Endothelial cell of umbilical vein (primary cell): Measurements from ENCODE around the gene CLEC2L. TPM values are rescaled to one million over a fixed set of nuclear protein-coding genes. Genes with fewer than 3 reads are reported as not detected.

Source experiments
- BruUV-seq: library from RNA; stranded (reverse); fragments of 400-500 nt; replicated peaks from 2 replicates; lab custom pipeline; 2021; lab: Mats Ljungman, UMichigan
- CTCF ChIA-PET: fragments of 300-600, 350-600 bp; sonication (Branson Sonifier 250); formaldehyde crosslinking; loops from one replicate; lab custom pipeline; 2021; ENCODE audit warnings: antibody characterized with exemption, inconsistent platforms; lab: Charles Lee
- POLR2A ChIA-PET: fragments of 300-600, 350-600 bp; sonication (Branson Sonifier 250); formaldehyde crosslinking; loops from one replicate; lab custom pipeline; 2021; ENCODE audit warnings: antibody characterized with exemption, inconsistent platforms; lab: Charles Lee
- DNase-seq: peaks from one replicate; pipeline ENCODE4 v3.0.0-alpha.2; 2011; ENCODE audit warnings: low read depth, low spot score
- FAIRE-seq: peaks from 2 replicates; lab custom pipeline; 2011; peaks lifted over from hg19 to GRCh38; lab: Jason Lieb, UNC
- H2AFZ ChIP-seq: 2 replicates; pipeline ENCODE4 v1.6.0; 2012; ENCODE audit warnings: low read depth, low read length, control low read depth, inconsistent platforms
- H3K27ac ChIP-seq: 2 replicates; pipeline ENCODE4 v1.5.1; 2011; ENCODE audit warnings: low read depth, mild to moderate bottlenecking, control low read depth, low read length, moderate library complexity; ENCODE audit not compliant: insufficient read depth
- H3K27me3 ChIP-seq, 2 experiments: 2 replicates each; pipeline versions ENCODE4 v1.6.0 to v1.6.1; 2011; ENCODE audit warnings: low read length in 2 of 2, mixed read lengths in 1 of 2; ENCODE audit not compliant: control insufficient read depth in 2 of 2, insufficient read depth in 2 of 2
- H3K36me3 ChIP-seq, 2 experiments: 2 replicates in 1 of 2; 3 replicates in 1 of 2; pipeline ENCODE4 v1.5.1; 2011; ENCODE audit warnings: low read length in 2 of 2, mild to moderate bottlenecking in 1 of 2, moderate library complexity in 1 of 2; ENCODE audit not compliant: control insufficient read depth in 2 of 2, insufficient read depth in 2 of 2; ENCODE audit errors: extremely low read depth in 1 of 2
- H3K4me1 ChIP-seq: 3 replicates; pipeline ENCODE4 v1.5.1; 2011; ENCODE audit warnings: mild to moderate bottlenecking, low read length; ENCODE audit not compliant: control insufficient read depth, insufficient read depth; ENCODE audit errors: extremely low read depth
- H3K4me2 ChIP-seq: 2 replicates; pipeline ENCODE4 v1.6.1; 2011; ENCODE audit warnings: low read length, control low read depth, mixed read lengths; ENCODE audit not compliant: insufficient read depth
- H3K4me3 ChIP-seq, 3 experiments: fragments of 200-600 bp in 1 of 3; sonication (generic), shearing (Covaris generic) in 1 of 3; replicated peaks in 1 of 3; 2 replicates each; pipeline ENCODE4 v1.5.1; 2011 to 2016; ENCODE audit warnings: control low read depth in 3 of 3, low read length in 3 of 3, mild to moderate bottlenecking in 2 of 3, inconsistent platforms in 1 of 3, low read depth in 1 of 3, moderate library complexity in 1 of 3; ENCODE audit not compliant: insufficient read depth in 1 of 3
- H3K79me2 ChIP-seq: 2 replicates; pipeline ENCODE4 v1.6.0; 2012; ENCODE audit warnings: low read length, inconsistent platforms; ENCODE audit not compliant: control insufficient read depth, insufficient read depth
- H3K9ac ChIP-seq: replicated peaks from 2 replicates; pipeline ENCODE3; 2011; ENCODE audit warnings: low read length, control low read depth; ENCODE audit not compliant: insufficient read depth; ENCODE audit errors: extremely low read depth
- H3K9me1 ChIP-seq: replicated peaks from 3 replicates; pipeline ENCODE4 v1.6.0; 2011; ENCODE audit warnings: mild to moderate bottlenecking, low read length; ENCODE audit not compliant: control insufficient read depth, insufficient read depth; ENCODE audit errors: extremely low read depth
- H3K9me3 ChIP-seq: replicated peaks from 2 replicates; pipeline ENCODE4 v1.5.1; 2012; ENCODE audit warnings: low read length, inconsistent platforms; ENCODE audit not compliant: control insufficient read depth, insufficient read depth
- H4K20me1 ChIP-seq: replicated peaks from 2 replicates; pipeline ENCODE3; 2011; ENCODE audit warnings: mild to moderate bottlenecking, low read length; ENCODE audit not compliant: control insufficient read depth, insufficient read depth; ENCODE audit errors: extremely low read depth
- EZH2 ChIP-seq: IDR thresholded peaks from 2 replicates; pipeline ENCODE4 v1.6.1; 2012; ENCODE audit warnings: borderline replicate concordance, low read depth, mild to moderate bottlenecking, moderate library complexity, low read length, inconsistent platforms; ENCODE audit not compliant: severe bottlenecking
- FOS ChIP-seq: IDR thresholded peaks from 2 replicates; pipeline ENCODE4 v1.6.1; 2011; ENCODE audit warnings: mild to moderate bottlenecking, low read length, moderate library complexity, borderline replicate concordance; ENCODE audit not compliant: insufficient read depth
- GATA2 ChIP-seq: IDR thresholded peaks from 2 replicates; pipeline ENCODE4 v1.7.0; 2011; ENCODE audit warnings: low read depth, mild to moderate bottlenecking, moderate library complexity, mixed read lengths, low read length; ENCODE audit not compliant: insufficient read length, insufficient read depth
- JUN ChIP-seq: IDR thresholded peaks from 2 replicates; pipeline ENCODE4 v1.6.1; 2011; ENCODE audit warnings: borderline replicate concordance, low read depth; ENCODE audit not compliant: insufficient read length, insufficient read depth
- MAX ChIP-seq: IDR thresholded peaks from 2 replicates; pipeline ENCODE4 v1.6.1; 2011; ENCODE audit not compliant: insufficient read depth, insufficient read length
- MYC ChIP-seq: IDR thresholded peaks from one replicate; pipeline ENCODE4 v1.6.1; 2011; ENCODE audit warnings: mild to moderate bottlenecking, low read depth, low read length
- POLR2A ChIP-seq: IDR thresholded peaks from 2 replicates; pipeline ENCODE4 v1.6.1; 2012; ENCODE audit warnings: low read depth, mild to moderate bottlenecking, control low read depth, low read length
- POLR2AphosphoS5 ChIP-seq: IDR thresholded peaks from 2 replicates; pipeline ENCODE4 v1.6.1; 2012; ENCODE audit warnings: low read depth, mild to moderate bottlenecking, control low read depth, low read length, moderate library complexity; ENCODE audit not compliant: insufficient read depth
- dilution Hi-C: fragments of 300-500 bp; cut with MboI; formaldehyde crosslinking; loops from one replicate; pipeline ENCODE4 v1.15.0; 2019; ENCODE audit warnings: low sequenced_read_pairs; ENCODE audit not compliant: extremely low pct_ligation_motif_present
- intact Hi-C: fragments of 100-400 bp; cut with micrococcal nuclease; formaldehyde crosslinking; loops from one replicate; pipeline ENCODE4 v1.10.0; 2022
- polyA plus RNA-seq, 4 experiments: library from polyadenylated mRNA; depleted of rRNA in 3 of 4; stranded (reverse) in 3 of 4; unstranded in 1 of 4; fragments of >200 nt; gene quantifications; 2 replicates each; pipeline versions ENCODE4 v1.2.1 to v1.2.3, GENCODE V29; 2011 to 2012; ENCODE audit warnings: missing spikeins in 1 of 4
- total RNA-seq: library from RNA; stranded (reverse); gene quantifications from 2 replicates; pipeline ENCODE4 v1.2.3, GENCODE V29; 2021
- TF ChIP-seq, protein P1 (sequence below), 2 donors: IDR thresholded peaks; 1 replicate in 1 of 2; 2 replicates in 1 of 2; pipeline ENCODE4 v1.5.1; 2011; ENCODE audit warnings: low read length in 2 of 2, mild to moderate bottlenecking in 2 of 2, moderate library complexity in 2 of 2, control low read depth in 1 of 2, inconsistent platforms in 1 of 2, low read depth in 1 of 2; ENCODE audit not compliant: insufficient read depth in 1 of 2; ENCODE audit errors: extremely low read depth in 1 of 2

The CLEC2L gene
- total and polyA plus RNA-seq, 2 donors (not counting 3 experiments of a cell fraction or from before 2014, with no cell fraction given): not detected

DNA sequence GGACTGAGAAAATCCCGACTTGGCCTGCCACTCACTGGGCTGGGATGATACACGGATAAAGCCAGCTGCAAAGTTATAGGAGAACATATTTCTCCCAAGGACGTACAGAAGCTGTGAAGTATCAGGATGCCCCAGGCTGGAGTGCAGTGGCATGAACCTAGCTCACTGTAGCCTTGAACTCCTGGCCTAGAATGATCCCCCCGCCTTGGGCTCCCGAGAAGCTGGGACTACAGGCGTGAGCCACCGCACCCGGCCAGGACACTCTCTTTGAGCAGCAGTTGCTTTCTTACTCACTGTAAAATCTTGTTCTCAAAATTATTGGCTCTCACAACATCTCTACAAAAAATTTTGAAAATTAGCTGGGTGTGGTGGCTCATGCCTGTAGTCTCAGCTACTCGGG, 50.4 kb downstream of the CLEC2L start:
- ChIA-PET POLR2A (interaction anchor here (0.6 to 0.7 kb wide), 3 partner anchors 44 to 1008 kb away, joined by 4 read pairs; no protein-coding TSS in a partner anchor), CTCF (interaction anchor here (0.8 kb wide), 1 partner anchor 28 kb away, joined by 3 read pairs; no protein-coding TSS in a partner anchor)
- dilution Hi-C loops (no loop called here), intact Hi-C loops (no loop called here)
- TF ChIP-seq POLR2A (no peak), POLR2AphosphoS5 (no peak), JUN (no peak), GATA2 (no peak), EZH2 (no peak), MYC (no peak)
- no peaks in the 10 kb centered on the region for H3K27me3 ChIP-seq
- no peaks in the 10 kb centered on the region for H3K79me2 ChIP-seq
- DNase-seq (no peak), FAIRE-seq (no peak)
- no peaks in the 10 kb centered on the region for H4K20me1 ChIP-seq
- H3K9me3 ChIP-seq: no peaks in the 10 kb centered on the region
- H3K36me3 ChIP-seq: peaks cover 0 to 9% of the 10 kb centered on the region in 2 experiments
- no peaks in the 10 kb centered on the region for H3K9me1 ChIP-seq
- H3K27ac ChIP-seq: no peak overlapping the region
- no peak overlapping the region for H3K4me3 ChIP-seq
- no peak overlapping the region for H3K9ac ChIP-seq
- H2AFZ ChIP-seq: no peak overlapping the region
- no peaks in the 10 kb centered on the region for H3K4me1 ChIP-seq
- no TSS peak for BruUV-seq
- H3K4me2 ChIP-seq: no peak overlapping the region

GRCh38 chr7:139574618-139575337, 51.3 kb downstream of the CLEC2L start:
- FAIRE-seq (no peak), DNase-seq (no peak)
- Histone ChIP-seq H3K4me2 (no peak overlapping the region), H3K4me1 (no peaks in the 10 kb centered on the region), H3K79me2 (no peaks in the 10 kb centered on the region), H3K9me1 (no peaks in the 10 kb centered on the region), H3K9ac (no peak overlapping the region), H4K20me1 (no peaks in the 10 kb centered on the region), H3K4me3 (no peak overlapping the region), H3K9me3 (no peaks in the 10 kb centered on the region), H3K27ac (no peak overlapping the region), H3K36me3 (peaks cover 0 to 6% of the 10 kb centered on the region in 2 experiments), H2AFZ (no peak overlapping the region), H3K27me3 (no peaks in the 10 kb centered on the region)
- ChIA-PET CTCF (interaction anchor here (1.8 kb wide), 1 partner anchor 27 kb away, joined by 4 read pairs; no protein-coding TSS in a partner anchor), POLR2A (interaction anchor here (0.6 kb wide), 1 partner anchor 1007 kb away, joined by 4 read pairs; no protein-coding TSS in a partner anchor)
- dilution Hi-C loops: no loop called here
- intact Hi-C loops: no loop called here
- TF ChIP-seq FOS: no peak
- TF ChIP-seq, protein P1, sequence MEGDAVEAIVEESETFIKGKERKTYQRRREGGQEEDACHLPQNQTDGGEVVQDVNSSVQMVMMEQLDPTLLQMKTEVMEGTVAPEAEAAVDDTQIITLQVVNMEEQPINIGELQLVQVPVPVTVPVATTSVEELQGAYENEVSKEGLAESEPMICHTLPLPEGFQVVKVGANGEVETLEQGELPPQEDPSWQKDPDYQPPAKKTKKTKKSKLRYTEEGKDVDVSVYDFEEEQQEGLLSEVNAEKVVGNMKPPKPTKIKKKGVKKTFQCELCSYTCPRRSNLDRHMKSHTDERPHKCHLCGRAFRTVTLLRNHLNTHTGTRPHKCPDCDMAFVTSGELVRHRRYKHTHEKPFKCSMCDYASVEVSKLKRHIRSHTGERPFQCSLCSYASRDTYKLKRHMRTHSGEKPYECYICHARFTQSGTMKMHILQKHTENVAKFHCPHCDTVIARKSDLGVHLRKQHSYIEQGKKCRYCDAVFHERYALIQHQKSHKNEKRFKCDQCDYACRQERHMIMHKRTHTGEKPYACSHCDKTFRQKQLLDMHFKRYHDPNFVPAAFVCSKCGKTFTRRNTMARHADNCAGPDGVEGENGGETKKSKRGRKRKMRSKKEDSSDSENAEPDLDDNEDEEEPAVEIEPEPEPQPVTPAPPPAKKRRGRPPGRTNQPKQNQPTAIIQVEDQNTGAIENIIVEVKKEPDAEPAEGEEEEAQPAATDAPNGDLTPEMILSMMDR (IDR thresholded peaks at IDR 0.05; ENCODE audit: extremely low read depth in 1 of 2, insufficient read depth in 1 of 2, low read depth in 1 of 2, low read length in 2 of 2): no peak
- TF ChIP-seq MAX: no peak
- no peak for TF ChIP-seq MYC
- TF ChIP-seq POLR2AphosphoS5: no peak
- no peak for TF ChIP-seq POLR2A
- TF ChIP-seq EZH2: no peak
- TF ChIP-seq JUN: no peak
- no TSS peak for BruUV-seq
